K562 (cell line): Measurements from ENCODE around the gene SYNCRIP. TPM values are rescaled to one million over a fixed set of nuclear protein-coding genes. Genes with fewer than 3 reads are reported as not detected.
A peak's percentile ranks its signal among the peaks of the same experiment; 100 is the strongest.

Experiments used
- ATF1 ChIP-seq, 2 experiments: fragments of 450-650 bp in 1 of 2; IDR thresholded peaks; 2 replicates each; pipeline ENCODE4 v1.6.1; 2016; ENCODE audit warnings: missing compliant biosample characterization in 1 of 2, missing genetic modification characterization in 1 of 2
- CBX5 ChIP-seq: IDR thresholded peaks from 2 replicates; pipeline ENCODE4 v1.6.1; 2014; ENCODE audit warnings: low read depth, borderline replicate concordance
- CXXC5 ChIP-seq: fragments of 250-450 bp; sonication (Bioruptor Pico); IDR thresholded peaks from 2 replicates; pipeline ENCODE4 v1.8.0; 2022; ENCODE audit warnings: inconsistent platforms, mild to moderate bottlenecking, moderate library complexity
- DIDO1 ChIP-seq: fragments of 450-650 bp; IDR thresholded peaks from 2 replicates; pipeline ENCODE4 v1.6.1; 2016; ENCODE audit warnings: low read depth, missing biosample characterization, missing genetic modification characterization
- ESRRA ChIP-seq: fragments of 450-650 bp; IDR thresholded peaks from 2 replicates; pipeline ENCODE4 v1.6.1; 2014; ENCODE audit warnings: low read depth, mild to moderate bottlenecking, moderate library complexity, borderline replicate concordance
- FOXO4 ChIP-seq: fragments of 450-650 bp; formaldehyde crosslinking; IDR thresholded peaks from 2 replicates; pipeline ENCODE4 v1.4.0; 2020; ENCODE audit warnings: mild to moderate bottlenecking, moderate library complexity
- HCFC1 ChIP-seq: IDR thresholded peaks from 2 replicates; pipeline ENCODE4 v1.6.1; 2012; ENCODE audit warnings: low read depth, low read length, improper control_type of control experiment
- HMBOX1 ChIP-seq: sonication (generic); IDR thresholded peaks from 2 replicates; pipeline ENCODE4 v1.6.1; 2016
- HMG20B ChIP-seq: fragments of 250-450 bp; sonication (Bioruptor Pico); IDR thresholded peaks from 2 replicates; pipeline ENCODE4 v1.5.0; 2021; ENCODE audit warnings: mild to moderate bottlenecking
- ILF3 ChIP-seq: fragments of 450-650 bp; IDR thresholded peaks from 2 replicates; pipeline ENCODE4 v1.6.1; 2018; ENCODE audit warnings: antibody characterized with exemption, mild to moderate bottlenecking, moderate library complexity, borderline replicate concordance
- KLF13 ChIP-seq: fragments of 450-650 bp; IDR thresholded peaks from 2 replicates; pipeline ENCODE4 v1.6.1; 2016; ENCODE audit warnings: missing genetic modification characterization, low read depth, mild to moderate bottlenecking, missing compliant biosample characterization, moderate library complexity, borderline replicate concordance
- NR0B1 ChIP-seq: fragments of 450-650 bp; IDR thresholded peaks from one replicate; pipeline ENCODE4 v1.6.1; 2018; ENCODE audit warnings: mild to moderate bottlenecking, moderate library complexity; ENCODE audit not compliant: partially characterized antibody
- NR2C1 ChIP-seq, 2 experiments: fragments of 450-650 bp; IDR thresholded peaks; 2 replicates each; pipeline ENCODE4 v1.6.1; 2017; ENCODE audit warnings: mild to moderate bottlenecking in 2 of 2, antibody characterized with exemption in 1 of 2, inconsistent platforms in 1 of 2, missing compliant biosample characterization in 1 of 2, missing genetic modification characterization in 1 of 2
- OTX1 ChIP-seq: fragments of 450-650 bp; formaldehyde crosslinking; IDR thresholded peaks from 2 replicates; pipeline ENCODE4 v1.4.0; 2022; ENCODE audit warnings: mild to moderate bottlenecking
- RNF2 ChIP-seq: sonication (generic); IDR thresholded peaks from 2 replicates; pipeline ENCODE4 v1.6.1; 2016
- SMAD3 ChIP-seq: fragments of 450-650 bp; formaldehyde crosslinking; conservative IDR thresholded peaks from 2 replicates; pipeline ENCODE4 v1.4.0; 2020; ENCODE audit warnings: mild to moderate bottlenecking
- ZBTB5 ChIP-seq: fragments of 450-650 bp; IDR thresholded peaks from 2 replicates; pipeline ENCODE4 v1.6.1; 2017; ENCODE audit warnings: antibody characterized with exemption
- ZBTB7A ChIP-seq: IDR thresholded peaks from 2 replicates; pipeline ENCODE4 v1.6.1; 2011; ENCODE audit warnings: low read depth, mild to moderate bottlenecking, low read length, moderate library complexity, borderline replicate concordance; ENCODE audit not compliant: control insufficient read depth
- ZNF280B ChIP-seq: fragments of 250-450 bp; sonication (Bioruptor Pico); IDR thresholded peaks from 2 replicates; pipeline ENCODE4 v1.5.1; 2021; ENCODE audit warnings: mild to moderate bottlenecking
- ZNF41 ChIP-seq: fragments of 250-450 bp; sonication (Bioruptor Pico); conservative IDR thresholded peaks from 2 replicates; pipeline ENCODE4 v1.4.0; 2020; ENCODE audit warnings: mild to moderate bottlenecking
- ZNF431 ChIP-seq: sonication (generic); formaldehyde crosslinking; IDR thresholded peaks from 2 replicates; pipeline ENCODE4 v1.8.0; 2022; ENCODE audit warnings: mild to moderate bottlenecking, missing genetic modification reagents
- polyA plus RNA-seq, 8 experiments: library from polyadenylated mRNA; depleted of rRNA in 4 of 8; stranded (reverse) in 5 of 8; unstranded in 3 of 8; fragments of >200 nt; fragmentation: Nextera tagmentation in 2 of 8; fragmentation: Illumina TruSeq in 1 of 8; extraction: Ambion mirVana in 2 of 8; extraction: Trizol in 1 of 8; gene quantifications; 2 replicates each; pipeline versions ENCODE4 v1.2.1 to v1.2.3, GENCODE V29; 2011 to 2014; ENCODE audit warnings: inconsistent platforms in 1 of 8, missing spikeins in 1 of 8
- total RNA-seq, 7 experiments: library from RNA; depleted of rRNA in 6 of 7; stranded (reverse); fragments of >200 nt in 6 of 7; fragmentation: Illumina TruSeq in 2 of 7; extraction: Trizol in 2 of 7; gene quantifications; 2 replicates each; pipeline versions ENCODE4 v1.2.1 to v1.2.3, GENCODE V29; 2011 to 2021; ENCODE audit warnings: low replicate concordance in 1 of 7

SYNCRIP gene
- total and polyA plus RNA-seq, 9 of the 15 experiments (the other 6 are each of a cell fraction or from before 2014, with no cell fraction given): 46.5 to 295 (median 140) TPM

- TF ChIP-seq ZBTB5 (no peak), KLF13 (tag) (0 out of 2 replicates have a peak, but pooled peaks have one; percentile 15), DIDO1 (tag) (0 out of 2 replicates have a peak, but pooled peaks have one; percentile 48), CBX5 (no peak), NR2C1 (IDR thresholded peaks at IDR 0.05) (no peak), NR2C1 (tag; IDR thresholded peaks at IDR 0.05) (no peak), NR0B1 (no peak), HMG20B (CRISPR knock-in tag) (no peak), ZNF41 (CRISPR knock-in tag) (no peak), ZBTB7A (peak; percentile 76), CXXC5 (CRISPR knock-in tag) (peak; percentile 93), ZNF431 (CRISPR knock-in tag) (0 out of 2 replicates have a peak, but pooled peaks have one; percentile 3), OTX1 (CRISPR knock-in tag) (peak; percentile 98), ATF1 (CRISPR knock-in tag; IDR thresholded peaks at IDR 0.05) (peak; percentile 63; the same call in 1 of the 2 replicates), ATF1 (tag; IDR thresholded peaks at IDR 0.05) (peak; percentile 93), RNF2 (no peak), ESRRA (no peak), SMAD3 (CRISPR knock-in tag) (no peak), HMBOX1 (no peak), ILF3 (no peak), FOXO4 (CRISPR knock-in tag) (no peak), ZNF280B (CRISPR knock-in tag) (no peak), HCFC1 (no peak; the same call in 1 of the 2 replicates)
These were observed at the start of gene SYNCRIP (continued) for GRCh38 chr6:85642774-85643536.
